Forelimb muscle (tissue), 1 donor: ENCODE data around the gene ACOXL. TPM values are rescaled to one million over a fixed set of nuclear protein-coding genes. Genes with fewer than 3 reads are reported as not detected.
A peak's percentile ranks its signal among the peaks of the same experiment; 100 is the strongest.

Experiments
- DNase-seq: peaks from one replicate; pipeline ENCODE4 v3.0.0-alpha.2; 2013; ENCODE audit warnings: low read depth
- polyA plus RNA-seq: library from polyadenylated mRNA; unstranded; fragments of 120-200 nt; gene quantifications from one replicate; pipeline ENCODE4 v1.2.1, GENCODE V29; 2013; ENCODE audit not compliant: insufficient read length

Gene ACOXL
- polyA plus RNA-seq, 1 donor: 0.11 TPM

DNA sequence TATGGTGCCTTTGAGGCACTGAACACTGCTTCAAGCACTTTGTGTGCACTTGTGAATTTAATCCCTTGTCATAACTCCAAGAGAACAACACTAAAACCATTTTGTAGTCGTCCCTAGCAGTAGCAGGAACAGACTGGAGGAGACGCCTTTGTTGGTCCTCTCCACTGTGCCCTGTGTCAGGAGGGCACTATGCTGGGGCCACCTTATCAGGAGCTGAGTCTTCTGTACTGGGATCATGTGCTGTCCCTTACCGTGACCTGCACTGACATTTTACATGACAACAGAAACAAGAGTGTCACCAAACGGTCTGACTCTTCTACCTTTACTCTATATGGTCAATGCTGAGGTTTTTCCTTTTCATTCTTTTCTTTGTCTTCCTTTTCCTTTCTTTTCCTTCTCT is 62.0 kb downstream of the ACOXL start:
- no peak for DNase-seq

DNA sequence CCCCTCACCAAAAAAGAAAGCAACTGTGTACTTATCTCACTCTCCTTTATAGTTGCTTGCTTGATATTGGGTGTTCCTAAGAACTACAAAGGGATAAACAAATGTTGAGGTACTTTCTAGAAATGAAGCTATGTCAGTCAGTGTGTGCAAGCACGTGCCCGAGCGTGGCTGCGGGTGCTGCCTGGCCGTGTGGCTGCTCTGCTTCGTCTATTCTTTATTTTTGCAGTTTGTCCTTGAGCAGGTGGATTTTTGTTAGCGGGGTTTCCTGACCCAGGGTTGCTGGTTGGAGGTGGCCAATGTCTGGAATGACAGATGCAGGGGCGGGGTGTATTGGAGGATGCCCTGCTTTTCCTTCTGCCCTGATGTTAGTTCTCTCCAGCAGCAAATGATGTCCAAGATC is 62.6 kb downstream of the ACOXL start:
- DNase-seq: no peak

DNA sequence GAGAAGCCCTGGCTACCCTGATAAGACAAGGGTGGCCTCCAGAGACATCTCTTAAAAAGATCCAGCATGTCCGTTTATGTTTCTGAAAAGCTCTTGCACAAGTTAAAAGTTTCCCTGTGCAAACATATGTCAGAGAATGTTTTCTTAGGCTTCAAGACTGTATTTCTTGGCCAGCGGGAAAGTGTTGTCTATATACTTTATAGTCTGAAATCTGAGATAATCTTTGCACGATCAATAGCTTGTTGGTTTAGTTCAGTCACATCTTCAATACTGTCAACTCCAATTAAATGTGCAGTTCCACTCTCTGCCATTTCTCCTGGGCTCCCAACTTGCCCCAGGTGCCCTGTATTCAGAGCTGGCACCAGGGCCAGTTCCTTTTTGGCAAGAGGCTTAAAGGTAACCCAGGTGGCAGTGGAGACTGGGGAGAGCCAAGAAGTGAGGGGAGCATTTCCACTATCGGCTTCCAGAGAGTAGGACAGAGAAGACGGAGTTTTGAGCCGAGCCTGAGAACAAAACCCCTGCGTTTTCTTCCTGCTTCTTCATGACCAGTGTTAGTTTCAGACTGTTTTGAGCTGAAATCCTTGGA is 64.4 kb downstream of the ACOXL start:
- no peak for DNase-seq

DNA sequence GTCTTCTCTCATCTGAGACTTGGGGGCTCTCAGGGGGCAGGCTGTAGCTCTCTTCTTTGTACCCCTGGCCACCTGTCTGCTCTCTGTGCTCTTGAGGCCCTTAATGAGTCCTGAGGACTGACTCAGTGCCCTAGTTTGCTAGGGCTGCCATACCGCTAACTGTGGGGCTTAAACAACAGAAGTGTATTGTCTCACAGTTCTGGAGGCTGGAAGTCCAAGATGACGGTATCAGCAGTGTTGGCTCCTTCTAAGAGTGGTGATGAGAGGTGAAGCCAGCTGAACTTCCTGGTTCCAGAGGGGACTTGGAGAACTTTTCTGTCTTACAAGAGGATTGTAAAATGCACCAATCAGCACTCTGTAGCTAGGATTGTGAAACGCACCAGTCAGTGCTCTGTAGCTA is 67.0 kb downstream of the ACOXL start:
- DNase-seq: no peak

DNA sequence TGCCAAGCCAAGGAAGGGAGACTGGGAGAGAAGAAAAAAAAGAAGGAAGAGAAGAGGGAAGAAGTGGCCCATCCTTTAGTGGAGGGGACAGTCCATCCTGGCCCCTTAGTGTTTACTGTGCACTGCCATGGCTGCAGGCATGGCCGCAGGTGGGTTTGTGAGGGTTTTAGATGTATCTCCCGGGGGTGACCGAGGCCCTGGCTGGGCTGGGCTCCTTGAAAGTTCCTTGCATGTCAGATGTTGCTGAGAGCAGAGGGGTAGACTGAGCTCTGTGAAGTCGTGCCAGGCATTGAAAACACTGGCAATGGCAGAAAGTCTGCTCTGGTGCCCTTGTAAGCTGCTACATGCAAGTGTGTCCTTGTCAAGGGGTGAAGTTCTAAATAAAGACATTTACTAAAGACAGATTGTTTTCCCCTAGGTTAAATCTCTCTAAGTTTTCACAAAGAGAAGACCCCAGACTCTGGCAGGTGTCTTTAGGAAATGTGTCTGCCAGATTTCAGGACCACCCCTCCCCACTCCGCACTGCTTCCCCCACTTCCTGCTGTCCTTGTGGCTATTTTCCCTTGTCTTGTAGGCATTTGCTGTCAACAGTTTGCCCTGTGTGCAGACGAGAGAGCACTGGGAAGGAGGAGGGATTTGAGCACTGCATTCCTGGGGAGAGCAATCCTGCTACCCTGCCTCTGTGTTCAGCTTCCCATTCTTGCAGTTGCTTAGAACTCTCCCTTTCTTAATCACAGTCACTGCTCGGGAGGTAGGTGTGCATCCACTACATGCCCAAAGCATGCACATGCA is 68.4 kb downstream of the ACOXL start:
- no peak for DNase-seq

DNA sequence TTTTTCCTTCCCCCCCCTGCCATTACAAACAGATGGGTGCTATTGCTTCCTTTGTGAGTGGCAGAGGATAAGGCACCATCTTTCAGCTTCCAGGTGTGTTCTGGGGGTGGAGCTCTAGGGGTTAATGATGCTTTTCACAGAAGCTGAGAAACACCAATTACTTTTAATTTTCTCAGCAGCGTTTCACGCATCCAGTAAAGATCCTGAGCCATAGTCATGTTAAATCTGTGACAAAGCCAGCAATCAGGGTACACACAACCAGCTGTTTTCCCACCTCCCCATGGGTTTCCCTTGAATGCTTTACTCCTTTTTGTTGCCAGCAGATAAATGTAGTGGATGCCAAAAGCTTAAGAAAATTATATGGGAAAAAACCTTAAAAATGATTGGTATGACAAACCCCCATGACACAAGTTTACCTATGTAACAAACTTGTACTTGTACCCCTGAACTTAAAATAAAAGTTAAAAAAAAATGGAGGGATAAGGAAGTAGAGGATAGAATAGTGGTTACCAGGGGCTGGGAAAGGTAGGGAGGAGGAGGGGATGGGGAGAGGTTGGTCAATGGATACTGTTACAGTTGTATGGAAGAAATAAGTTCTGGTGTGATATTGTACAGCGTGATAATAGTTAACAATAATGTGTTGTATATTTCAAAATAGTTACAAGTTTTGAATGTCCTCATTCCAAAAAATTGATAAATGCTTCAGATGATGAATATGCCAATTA is 70.0 kb downstream of the ACOXL start:
- no peak for DNase-seq

DNA sequence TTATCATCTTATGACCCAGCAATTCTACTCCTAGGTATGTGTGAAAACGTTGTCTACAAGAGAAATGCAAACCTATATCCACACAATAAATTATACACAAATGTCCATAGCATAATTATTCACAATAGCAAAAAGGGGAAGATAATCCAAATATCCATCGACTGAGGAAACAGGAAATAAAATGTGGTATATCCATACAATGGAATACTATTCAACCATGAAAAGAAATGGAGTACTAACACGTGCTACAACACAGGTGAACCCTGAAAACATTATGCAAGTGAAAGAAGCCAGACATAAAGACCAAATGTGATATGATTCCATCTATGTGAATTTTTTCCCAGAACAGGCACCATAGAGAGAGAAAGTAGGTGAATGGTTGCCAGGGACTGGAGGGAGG is 72.1 kb downstream of the ACOXL start:
- no peak for DNase-seq

DNA sequence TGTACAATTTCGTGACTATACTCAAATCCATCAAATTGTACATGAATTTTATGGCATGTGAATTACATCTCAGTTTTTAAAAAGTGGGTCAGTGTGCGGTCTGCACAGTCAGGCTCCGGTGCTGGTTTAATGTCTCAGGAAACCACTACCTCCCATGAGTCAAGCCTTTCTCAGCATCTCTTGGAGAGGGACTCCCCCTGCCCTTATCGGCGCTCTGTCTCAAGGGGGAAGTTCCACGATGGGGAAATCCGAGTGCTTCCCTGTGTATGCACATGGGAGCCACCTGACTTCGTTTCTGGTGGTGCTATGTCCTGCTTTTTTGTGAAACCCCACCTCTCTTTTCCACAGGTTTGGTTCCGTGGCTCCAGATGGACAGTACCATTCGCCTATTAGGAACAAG is 72.5 kb downstream of the ACOXL start:
- DNase-seq: no peak

DNA sequence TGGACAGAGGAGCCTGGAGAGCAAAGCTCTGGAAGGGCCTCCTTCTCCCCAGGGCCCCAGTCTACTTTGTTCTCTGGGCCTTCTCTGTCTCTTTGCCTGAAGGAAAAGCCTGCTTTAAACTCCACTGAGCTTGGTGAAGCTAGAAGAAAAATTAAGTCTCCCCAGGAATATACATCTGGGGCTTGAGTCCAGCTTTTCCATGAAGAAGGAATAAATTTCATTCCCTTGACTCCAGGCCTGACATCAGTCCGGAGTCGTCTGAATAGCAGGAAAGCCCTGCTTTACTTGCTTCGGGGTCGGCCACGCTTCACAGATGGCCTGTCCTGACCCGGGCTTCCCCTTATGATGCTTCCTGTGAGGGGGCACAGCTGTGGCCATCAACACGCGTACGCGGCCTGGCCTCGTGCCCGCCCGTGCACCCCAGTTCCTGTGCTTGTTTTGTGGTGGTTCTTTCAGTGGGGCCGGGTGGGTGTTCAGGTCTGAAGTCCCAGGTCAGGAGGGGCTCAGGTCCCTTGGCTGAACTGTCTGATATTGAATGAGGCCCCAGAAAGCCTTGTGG is 73.6 kb downstream of the ACOXL start:
- DNase-seq: no peak

DNA sequence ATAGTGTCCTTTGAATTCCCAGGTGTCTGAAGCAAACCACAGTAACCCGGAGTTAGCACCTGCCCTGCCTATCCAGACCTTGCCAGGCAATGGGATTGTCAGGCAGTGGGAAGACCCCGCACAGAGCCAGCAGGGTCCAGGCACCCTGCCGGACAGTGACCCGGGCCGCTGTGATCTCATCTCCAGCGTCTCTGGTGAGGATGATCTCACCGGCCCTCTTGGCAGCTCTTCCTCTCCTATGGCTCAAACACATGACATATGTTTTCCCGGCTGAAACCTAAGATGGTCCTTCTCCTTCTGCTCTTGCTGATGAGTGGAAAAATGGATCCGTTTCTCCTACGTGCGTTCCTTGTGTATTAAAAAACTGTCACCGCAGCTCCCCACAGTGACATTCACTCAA is 75.1 kb downstream of the ACOXL start:
- peak; percentile 89 for DNase-seq

DNA sequence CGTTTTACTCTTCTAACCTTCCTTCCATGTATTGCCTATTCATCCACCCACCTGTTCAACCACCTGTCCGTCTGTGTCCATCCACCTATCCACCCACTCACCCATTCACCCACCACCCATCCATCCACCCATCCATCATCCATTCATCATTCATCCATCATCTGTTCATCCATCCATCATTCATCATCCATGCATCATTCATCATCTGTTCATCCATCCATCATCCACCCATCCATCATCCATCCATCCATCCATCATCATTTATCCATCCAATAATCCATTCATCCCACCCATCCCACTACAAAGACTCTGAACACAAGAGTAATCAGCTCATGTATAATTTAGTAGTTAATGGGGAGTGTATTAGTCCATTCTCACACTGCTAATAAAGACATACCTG is 78.0 kb downstream of the ACOXL start:
- DNase-seq: no peak

DNA sequence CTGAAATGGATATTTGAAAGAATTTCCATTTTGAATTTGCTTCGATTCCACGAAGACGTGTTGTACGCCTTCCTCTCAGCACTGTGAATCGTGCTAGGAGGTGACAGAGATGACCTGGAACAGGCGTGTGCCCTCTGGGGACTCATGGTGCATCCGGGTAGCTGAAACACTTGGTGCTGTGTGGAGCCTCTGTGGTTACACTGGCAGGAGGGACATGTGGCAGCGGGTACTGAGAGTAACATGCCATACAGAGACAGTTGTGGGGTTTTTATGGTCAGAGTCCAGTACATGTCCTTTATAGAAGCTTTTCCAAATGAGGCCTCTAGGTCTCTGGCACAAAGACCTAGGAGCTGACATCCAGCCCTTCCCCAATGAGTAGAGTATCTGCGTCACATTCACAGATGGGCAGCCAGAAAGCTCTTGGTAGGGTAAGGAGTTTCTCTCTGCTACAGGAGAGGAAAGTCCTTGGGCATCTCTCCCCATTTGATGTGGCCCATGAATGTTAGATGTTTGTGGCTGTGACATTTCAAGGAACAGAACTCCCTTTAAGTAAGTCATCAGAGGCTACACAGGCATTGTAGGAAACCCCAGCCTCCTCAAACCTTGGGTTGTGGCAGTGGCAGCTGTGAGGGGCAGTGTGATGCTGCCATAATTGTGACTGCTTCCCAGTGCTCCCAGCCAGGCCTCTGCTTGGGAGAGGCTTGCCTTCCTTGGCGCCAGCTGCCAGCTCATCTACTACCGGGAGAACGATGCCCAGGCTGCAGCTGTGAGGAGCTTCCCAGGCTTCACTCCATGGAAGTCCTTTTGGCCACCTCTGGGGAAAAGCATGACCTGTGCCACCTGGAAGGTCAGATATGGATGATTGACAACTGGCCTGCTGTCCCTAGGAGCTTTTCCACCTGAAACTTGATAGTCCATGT is 80.6 kb downstream of the ACOXL start:
- DNase-seq: no peak

DNA sequence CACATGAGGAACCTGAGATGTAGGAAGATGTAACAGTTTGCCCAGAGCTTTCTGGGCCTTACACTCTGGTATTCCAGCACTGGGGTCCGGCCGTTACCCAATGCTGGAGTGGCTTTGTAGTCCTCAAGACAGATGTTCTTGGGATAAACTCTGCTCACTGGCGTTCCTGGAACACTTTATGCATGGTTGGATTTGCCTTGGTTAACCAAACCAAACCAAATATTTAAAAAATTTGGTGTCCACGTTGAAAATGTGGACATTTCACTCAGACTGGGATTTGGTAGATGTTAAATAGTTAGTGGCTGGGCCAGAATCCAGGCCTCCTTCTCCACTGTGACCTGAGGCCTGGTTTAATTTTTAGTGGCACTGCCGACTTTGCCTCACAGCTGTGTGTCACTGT is 81.5 kb downstream of the ACOXL start:
- DNase-seq: no peak

DNA sequence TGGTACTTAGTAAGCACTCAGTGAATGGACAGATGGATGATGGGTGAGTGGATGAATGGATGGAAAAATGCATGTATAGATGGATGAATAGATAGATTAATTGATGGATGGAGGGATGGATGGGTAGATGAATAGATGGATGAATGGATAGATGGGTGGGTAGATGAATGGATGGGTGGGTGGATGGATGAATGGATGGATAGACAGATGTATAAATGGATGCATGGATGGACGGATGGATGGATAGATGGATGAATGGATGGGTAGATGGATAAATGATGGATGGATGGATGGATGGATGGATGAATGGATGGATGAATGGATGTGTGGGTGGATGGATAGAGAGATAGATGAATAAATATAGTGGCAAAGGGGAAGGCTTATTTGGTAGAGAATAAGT is 83.6 kb downstream of the ACOXL start:
- DNase-seq: no peak

DNA sequence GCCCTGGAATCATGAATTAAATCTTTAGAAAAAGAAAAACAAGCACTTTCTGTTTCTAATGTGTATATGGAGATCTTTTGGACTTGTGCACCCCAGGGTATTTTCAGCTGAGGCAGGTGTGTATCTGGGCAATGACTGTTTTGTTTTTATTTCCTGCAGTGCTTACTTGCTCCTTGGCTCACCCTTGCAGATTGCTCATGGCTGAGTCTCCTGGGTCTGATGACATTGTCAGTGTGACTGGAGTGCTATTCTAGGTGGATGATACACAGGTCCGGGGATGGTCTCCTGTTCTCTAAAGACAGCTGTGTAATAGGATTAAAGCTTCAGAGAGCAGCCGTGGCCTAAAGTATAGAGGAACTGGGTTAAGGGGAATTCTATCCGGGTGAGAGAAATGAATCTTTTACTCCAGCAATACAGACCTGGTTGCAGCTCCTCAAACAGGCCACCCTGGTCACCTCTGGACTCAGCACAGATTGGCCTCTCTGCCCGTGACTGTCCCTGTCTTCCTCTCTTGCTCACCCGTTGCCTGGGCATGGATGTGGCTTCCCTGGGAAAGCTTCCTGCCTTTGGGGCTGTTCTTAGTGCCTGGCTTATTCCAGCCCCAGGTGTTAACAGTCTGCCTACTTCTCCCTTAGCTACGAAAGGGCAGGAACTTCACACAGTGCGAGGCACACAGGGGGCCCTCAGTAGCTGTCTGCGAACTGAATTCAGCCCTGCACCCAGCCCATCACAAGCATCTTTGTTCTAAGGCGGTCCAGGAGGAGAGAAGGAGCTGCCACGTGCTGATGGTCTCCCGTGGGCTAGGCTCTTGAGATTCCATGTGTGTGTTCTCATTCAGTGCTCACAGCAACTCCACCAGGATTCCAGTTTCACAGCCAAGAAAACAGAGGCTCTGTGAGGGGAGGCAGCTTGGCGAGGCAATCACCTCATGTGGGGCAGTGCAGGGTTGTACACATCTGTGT is 84.3 kb downstream of the ACOXL start:
- DNase-seq: no peak

DNA sequence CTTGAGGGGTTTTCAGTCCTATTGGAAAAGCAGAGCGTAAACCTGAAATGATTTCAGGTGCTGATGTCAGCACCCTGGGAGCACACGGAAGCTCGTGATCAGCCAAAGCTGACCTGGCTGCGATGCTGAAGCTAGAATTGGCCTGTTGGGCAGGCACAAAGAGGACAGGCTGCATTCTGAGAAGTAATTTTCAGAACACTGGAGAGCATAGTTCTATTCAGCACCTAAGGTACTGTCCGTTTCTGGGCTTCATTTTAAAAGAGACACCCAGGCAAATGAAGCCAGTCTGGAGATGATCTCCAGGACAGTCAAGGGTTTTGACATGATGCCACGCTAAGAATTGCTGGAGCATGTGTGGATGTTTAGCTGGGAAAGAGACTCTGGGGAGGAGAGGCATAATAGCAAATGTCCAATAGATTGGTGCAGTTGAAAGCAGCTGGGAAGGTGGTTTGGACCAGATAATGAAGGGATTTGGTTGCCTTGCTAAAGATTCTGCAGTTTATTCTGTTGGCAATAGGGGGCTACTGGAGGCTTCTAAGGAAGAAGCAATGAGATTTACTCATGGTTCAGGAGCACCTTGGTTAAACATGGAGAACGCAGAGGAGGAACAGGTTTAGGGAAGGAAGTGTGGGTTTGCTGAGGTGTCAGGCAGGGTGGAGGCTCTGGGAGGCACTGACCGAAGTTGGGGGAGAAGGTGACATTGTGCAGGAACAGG is 86.6 kb downstream of the ACOXL start:
- DNase-seq: no peak

DNA sequence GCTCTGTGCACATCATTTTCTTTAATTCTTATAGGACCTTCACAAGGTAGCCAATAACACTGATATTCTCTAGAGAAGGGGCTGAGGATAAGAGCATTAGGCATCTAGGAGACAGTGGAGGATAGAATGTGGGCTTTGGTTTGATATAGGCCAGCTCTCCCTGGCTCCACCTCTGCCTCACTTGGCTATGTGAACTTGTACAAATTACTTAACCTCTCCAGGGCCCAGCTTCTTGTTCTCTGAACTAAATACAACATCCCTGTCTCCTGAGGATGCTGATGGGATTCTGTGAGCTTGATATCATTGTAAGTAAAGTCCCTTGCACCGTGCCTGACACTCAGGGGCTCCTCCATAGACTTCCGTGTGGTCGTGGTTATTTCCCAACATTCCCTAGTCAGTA is 87.3 kb downstream of the ACOXL start:
- DNase-seq: no peak

DNA sequence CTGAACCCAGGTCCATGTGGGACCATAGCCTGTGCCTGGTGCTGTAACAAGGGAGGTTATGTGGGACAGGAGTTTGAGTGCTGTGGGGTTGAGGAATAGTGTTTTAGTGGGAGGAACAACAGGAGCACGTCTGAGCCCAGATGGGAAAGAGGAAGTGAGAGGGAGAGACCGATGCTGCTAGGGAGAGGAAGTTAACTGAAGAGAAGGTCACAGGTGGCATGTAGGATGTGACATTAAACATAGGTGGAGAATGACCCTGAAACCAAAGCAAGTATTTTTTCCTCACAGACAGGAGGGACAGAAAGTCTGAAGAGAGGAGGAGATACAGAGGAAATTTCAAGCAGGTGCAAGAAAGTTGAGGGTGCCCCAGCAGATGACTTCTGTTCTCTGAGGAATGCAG is 87.8 kb downstream of the ACOXL start:
- no peak for DNase-seq

DNA sequence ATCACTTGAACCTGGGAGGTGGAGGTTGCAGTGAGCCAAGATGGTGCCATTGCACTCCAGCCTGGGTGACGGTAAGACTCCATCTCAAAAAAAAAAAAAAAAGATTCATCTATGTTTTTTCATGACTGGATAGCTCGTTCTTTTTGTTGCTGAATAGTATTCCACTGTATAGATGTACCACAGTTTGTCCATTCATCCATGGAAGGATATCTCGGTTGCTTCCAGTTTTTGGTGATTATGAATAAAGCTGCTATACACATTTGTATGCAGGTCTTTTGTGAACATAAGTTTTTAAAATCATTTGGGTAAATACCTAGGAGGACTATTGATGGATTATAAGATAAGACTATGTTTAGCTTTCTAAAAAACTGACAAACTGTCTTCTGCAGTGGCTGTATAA is 90.8 kb downstream of the ACOXL start:
- no peak for DNase-seq

DNA sequence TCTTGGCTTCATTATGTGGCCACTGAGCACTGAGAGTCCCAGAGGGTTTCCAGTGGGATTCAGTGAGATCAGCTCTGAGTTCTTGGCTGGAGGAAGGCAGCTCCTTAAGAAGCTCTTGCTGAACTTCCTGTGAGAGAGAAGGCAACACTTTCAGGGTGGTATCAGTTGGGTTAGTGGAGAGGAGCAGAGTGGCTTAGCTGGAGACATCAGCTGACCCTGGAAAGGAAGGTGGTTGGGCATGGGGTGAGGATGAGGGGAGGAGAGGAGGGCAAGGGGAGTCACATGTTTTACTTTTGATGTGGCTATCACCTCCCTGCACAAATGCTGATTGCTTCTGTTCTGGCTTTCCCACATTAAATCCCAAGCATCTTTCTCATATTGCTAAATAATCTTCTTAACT is 95.1 kb downstream of the ACOXL start:
- DNase-seq: no peak
